ENCODE measurements around the gene CD200.
"Not testable (repeated sequence)": the region's sequence is repeated elsewhere in the genome, so short reads cannot be mapped to it uniquely, and the experiment has no call there.

CD200 gene

GRCh38 chr3:112393360-112393728 is 60.4 kb downstream of the CD200 start:
- Histone ChIP-seq H3K36me3 (ENCODE audit: insufficient read depth, low read depth, low read length) (peaks cover 6% of the 10 kb centered on the region), H3K9me3 (ENCODE audit: insufficient read depth, low read depth, low read length) (peaks cover 14% of the 10 kb centered on the region; the same call in 1 of the 2 replicates), H3K4me1 (ENCODE audit: insufficient read depth, low read length) (peaks cover 17% of the 10 kb centered on the region), H3K9ac (ENCODE audit: low read depth, low read length) (no peak overlapping the region), H3K27ac (ENCODE audit: low read length) (no peak overlapping the region), H3K4me3 (ENCODE audit: low read length) (0 out of 2 replicates have a peak overlapping the region, but pooled peaks have one; percentile 13), H3K27me3 (ENCODE audit: insufficient read depth, low read length) (no peaks in the 10 kb centered on the region)

GRCh38 chr3:112394003-112394640 is 61.2 kb downstream of the CD200 start:
- H3K4me3 ChIP-seq (ENCODE audit: low read length), result no peak overlapping the region
- peaks cover 17% of the 10 kb centered on the region for H3K4me1 ChIP-seq (ENCODE audit: insufficient read depth, low read length)
- H3K9me3 ChIP-seq (ENCODE audit: insufficient read depth, low read depth, low read length), result peaks cover 14% of the 10 kb centered on the region; the same call in 1 of the 2 replicates
- peaks cover 6% of the 10 kb centered on the region for H3K36me3 ChIP-seq (ENCODE audit: insufficient read depth, low read depth, low read length)
- no peak overlapping the region for H3K27ac ChIP-seq (ENCODE audit: low read length)
- H3K9ac ChIP-seq (ENCODE audit: low read depth, low read length), result no peak overlapping the region
- H3K27me3 ChIP-seq (ENCODE audit: insufficient read depth, low read length), result no peaks in the 10 kb centered on the region

GRCh38 chr3:112395181-112395895 is 62.4 kb downstream of the CD200 start:
- H3K9ac ChIP-seq (ENCODE audit: low read depth, low read length), result no peak overlapping the region
- H3K27me3 ChIP-seq (ENCODE audit: insufficient read depth, low read length), result no peaks in the 10 kb centered on the region
- H3K27ac ChIP-seq (ENCODE audit: low read length), result no peak overlapping the region
- no peak overlapping the region for H3K4me3 ChIP-seq (ENCODE audit: low read length)
- H3K9me3 ChIP-seq (ENCODE audit: insufficient read depth, low read depth, low read length), result peaks cover 14% of the 10 kb centered on the region; the same call in 1 of the 2 replicates
- H3K4me1 ChIP-seq (ENCODE audit: insufficient read depth, low read length), result peaks cover 26% of the 10 kb centered on the region
- H3K36me3 ChIP-seq (ENCODE audit: insufficient read depth, low read depth, low read length), result peaks cover 6% of the 10 kb centered on the region

GRCh38 chr3:112395896-112396290 is 62.9 kb downstream of the CD200 start:
- no peaks in the 10 kb centered on the region for H3K27me3 ChIP-seq (ENCODE audit: insufficient read depth, low read length)
- peaks cover 14% of the 10 kb centered on the region; the same call in 1 of the 2 replicates for H3K9me3 ChIP-seq (ENCODE audit: insufficient read depth, low read depth, low read length)
- no peak overlapping the region for H3K9ac ChIP-seq (ENCODE audit: low read depth, low read length)
- H3K27ac ChIP-seq (ENCODE audit: low read length), result no peak overlapping the region
- no peak overlapping the region for H3K4me3 ChIP-seq (ENCODE audit: low read length)
- H3K36me3 ChIP-seq (ENCODE audit: insufficient read depth, low read depth, low read length), result peaks cover 6% of the 10 kb centered on the region
- H3K4me1 ChIP-seq (ENCODE audit: insufficient read depth, low read length), result peaks cover 24% of the 10 kb centered on the region

- Histone ChIP-seq H3K9me3 (ENCODE audit: insufficient read depth, low read depth, low read length) (peaks cover 10% of the 10 kb centered on the region; the same call in 1 of the 2 replicates), H3K4me3 (ENCODE audit: low read length) (no peak overlapping the region), H3K36me3 (ENCODE audit: insufficient read depth, low read depth, low read length) (peaks cover 6% of the 10 kb centered on the region), H3K27me3 (ENCODE audit: insufficient read depth, low read length) (no peaks in the 10 kb centered on the region), H3K4me1 (ENCODE audit: insufficient read depth, low read length) (peaks cover 26% of the 10 kb centered on the region), H3K27ac (ENCODE audit: low read length) (no peak overlapping the region), H3K9ac (ENCODE audit: low read depth, low read length) (no peak overlapping the region)
These were observed 64.6 kb downstream of the CD200 start for GRCh38 chr3:112397556-112397955.

- H3K27me3 ChIP-seq (ENCODE audit: insufficient read depth, low read length), result no peaks in the 10 kb centered on the region
- H3K9ac ChIP-seq (ENCODE audit: low read depth, low read length), result peak overlapping the region; percentile 1; the same call in 1 of the 2 replicates
- no peak overlapping the region for H3K4me3 ChIP-seq (ENCODE audit: low read length)
- H3K9me3 ChIP-seq (ENCODE audit: insufficient read depth, low read depth, low read length), result no peaks in the 10 kb centered on the region
- H3K36me3 ChIP-seq (ENCODE audit: insufficient read depth, low read depth, low read length), result no peaks in the 10 kb centered on the region; the same call in 1 of the 2 replicates
- H3K4me1 ChIP-seq (ENCODE audit: insufficient read depth, low read length), result peaks cover 26% of the 10 kb centered on the region
- no peak overlapping the region for H3K27ac ChIP-seq (ENCODE audit: low read length)
These were observed 66.1 kb downstream of the CD200 start for GRCh38 chr3:112399064-112399463.

GRCh38 chr3:112399554-112399953 is 66.6 kb downstream of the CD200 start:
- H3K27ac ChIP-seq (ENCODE audit: low read length); H3K27me3 ChIP-seq (ENCODE audit: insufficient read depth, low read length); H3K9me3 ChIP-seq (ENCODE audit: insufficient read depth, low read depth, low read length); H3K36me3 ChIP-seq (ENCODE audit: insufficient read depth, low read depth, low read length); H3K4me3 ChIP-seq (ENCODE audit: low read length): not testable (repeated sequence)
- Histone ChIP-seq H3K9ac (ENCODE audit: low read depth, low read length) (peak overlapping the region; percentile 1; the same call in 1 of the 2 replicates), H3K4me1 (ENCODE audit: insufficient read depth, low read length) (peaks cover 30% of the 10 kb centered on the region)

GRCh38 chr3:112400317-112400716 is 67.4 kb downstream of the CD200 start:
- Histone ChIP-seq H3K27ac (ENCODE audit: low read length) (peak overlapping the region; percentile 30), H3K4me3 (ENCODE audit: low read length) (peak overlapping the region; percentile 22; the same call in 1 of the 2 replicates), H3K9ac (ENCODE audit: low read depth, low read length) (peak overlapping the region; percentile 69; the same call in 1 of the 2 replicates), H3K4me1 (ENCODE audit: insufficient read depth, low read length) (peaks cover 34% of the 10 kb centered on the region)
- not testable (repeated sequence) for H3K9me3 ChIP-seq (ENCODE audit: insufficient read depth, low read depth, low read length); H3K27me3 ChIP-seq (ENCODE audit: insufficient read depth, low read length); H3K36me3 ChIP-seq (ENCODE audit: insufficient read depth, low read depth, low read length)

- H3K36me3 ChIP-seq (ENCODE audit: insufficient read depth, low read depth, low read length), result no peaks in the 10 kb centered on the region; the same call in 1 of the 2 replicates
- H3K27me3 ChIP-seq (ENCODE audit: insufficient read depth, low read length), result no peaks in the 10 kb centered on the region
- no peak overlapping the region; the same call in 1 of the 2 replicates for H3K9ac ChIP-seq (ENCODE audit: low read depth, low read length)
- peak overlapping the region; percentile 5; the same call in 1 of the 2 replicates for H3K4me3 ChIP-seq (ENCODE audit: low read length)
- no peak overlapping the region for H3K27ac ChIP-seq (ENCODE audit: low read length)
- no peaks in the 10 kb centered on the region for H3K9me3 ChIP-seq (ENCODE audit: insufficient read depth, low read depth, low read length)
- peaks cover 46% of the 10 kb centered on the region for H3K4me1 ChIP-seq (ENCODE audit: insufficient read depth, low read length)
These were observed 68.7 kb downstream of the CD200 start for GRCh38 chr3:112401617-112402016.

GRCh38 chr3:112403103-112403502 is 70.1 kb downstream of the CD200 start:
- Histone ChIP-seq H3K4me3 (ENCODE audit: low read length) (no peak overlapping the region), H3K9me3 (ENCODE audit: insufficient read depth, low read depth, low read length) (no peaks in the 10 kb centered on the region), H3K4me1 (ENCODE audit: insufficient read depth, low read length) (peaks cover 52% of the 10 kb centered on the region), H3K27ac (ENCODE audit: low read length) (no peak overlapping the region), H3K36me3 (ENCODE audit: insufficient read depth, low read depth, low read length) (no peaks in the 10 kb centered on the region), H3K9ac (ENCODE audit: low read depth, low read length) (no peak overlapping the region), H3K27me3 (ENCODE audit: insufficient read depth, low read length) (no peaks in the 10 kb centered on the region)

- H3K9ac ChIP-seq (ENCODE audit: low read depth, low read length); H3K27ac ChIP-seq (ENCODE audit: low read length); H3K9me3 ChIP-seq (ENCODE audit: insufficient read depth, low read depth, low read length): not testable (repeated sequence)
These were observed 72.1 kb downstream of the CD200 start for GRCh38 chr3:112404924-112405549.

More at GRCh38 chr3:112404924-112405549, 72.1 kb downstream of the CD200 start:
- H3K36me3 ChIP-seq (ENCODE audit: insufficient read depth, low read depth, low read length); H3K4me3 ChIP-seq (ENCODE audit: low read length); H3K27me3 ChIP-seq (ENCODE audit: insufficient read depth, low read length): not testable (repeated sequence)
- H3K4me1 ChIP-seq (ENCODE audit: insufficient read depth, low read length), result peaks cover 48% of the 10 kb centered on the region

Measured in iPS-20b (cell line).